Neural progenitor cell (in vitro differentiated cells): ENCODE results near the gene BRD2. TPM values are rescaled to one million over a fixed set of nuclear protein-coding genes. Genes with fewer than 3 reads are reported as not detected.

Experiments used
- DNase-seq: peaks from one replicate; pipeline ENCODE4 v3.0.0-alpha.2; 2016; ENCODE audit warnings: low spot score
- H2AFZ ChIP-seq: fragments of 200-600 bp; sonication (generic); replicated peaks from 2 replicates; pipeline ENCODE4 v1.6.1; 2016; ENCODE audit warnings: antibody characterized with exemption
- H3F3A ChIP-seq: fragments of 200-600 bp; sonication (generic); 2 replicates; pipeline ENCODE4 v1.6.1; 2016; ENCODE audit warnings: antibody characterized with exemption, low read depth
- H3K27ac ChIP-seq: fragments of 200-600 bp; sonication (generic); 2 replicates; pipeline ENCODE4 v1.5.1; 2016; ENCODE audit warnings: mild to moderate bottlenecking
- H3K27me3 ChIP-seq: fragments of 200-600 bp; sonication (generic); 2 replicates; pipeline ENCODE4 v1.6.1; 2016; ENCODE audit warnings: mild to moderate bottlenecking, moderate library complexity
- H3K36me3 ChIP-seq: fragments of 200-600 bp; sonication (generic); 2 replicates; pipeline ENCODE4 v1.5.1; 2016
- H3K4me1 ChIP-seq: fragments of 200-600 bp; sonication (generic); 2 replicates; pipeline ENCODE4 v1.6.1; 2016; ENCODE audit warnings: mixed run types
- H3K4me2 ChIP-seq: fragments of 200-600 bp; sonication (generic); 2 replicates; pipeline ENCODE4 v1.6.1; 2016
- H3K4me3 ChIP-seq: fragments of 200-600 bp; sonication (generic); 2 replicates; pipeline ENCODE4 v1.5.1; 2016
- H3K79me2 ChIP-seq: fragments of 200-600 bp; sonication (generic); 2 replicates; pipeline ENCODE4 v1.6.1; 2016; ENCODE audit warnings: low read depth
- H3K9ac ChIP-seq: fragments of 200-600 bp; sonication (generic); 2 replicates; pipeline ENCODE4 v1.6.1; 2016
- H3K9me3 ChIP-seq: fragments of 200-600 bp; sonication (generic); 2 replicates; pipeline ENCODE4 v1.5.1; 2016; ENCODE audit warnings: low read depth
- H4K20me1 ChIP-seq: fragments of 200-600 bp; sonication (generic); 2 replicates; pipeline ENCODE4 v1.6.1; 2016; ENCODE audit warnings: low read depth
- H3K27ac Mint-ChIP-seq: 3 replicates; pipeline ENCODE4 v1.8.0; 2021; ENCODE audit warnings: mixed read lengths
- H3K27me3 Mint-ChIP-seq: 2 replicates; pipeline ENCODE4 v1.8.0; 2022; ENCODE audit warnings: low read depth, mild to moderate bottlenecking, inconsistent platforms, moderate library complexity, mixed read lengths; ENCODE audit not compliant: insufficient read depth
- H3K36me3 Mint-ChIP-seq: 3 replicates; pipeline ENCODE4 v1.8.0; 2021; ENCODE audit warnings: mixed read lengths
- H3K4me1 Mint-ChIP-seq: 3 replicates; pipeline ENCODE4 v1.8.0; 2021; ENCODE audit warnings: mixed read lengths
- H3K4me3 Mint-ChIP-seq: 3 replicates; pipeline ENCODE4 v1.8.0; 2021; ENCODE audit warnings: mild to moderate bottlenecking, moderate library complexity, mixed read lengths
- H3K9me3 Mint-ChIP-seq: 3 replicates; pipeline ENCODE4 v1.8.0; 2020; ENCODE audit warnings: mixed read lengths
- EZH2 ChIP-seq: fragments of 200-600 bp; sonication (generic); IDR thresholded peaks from 2 replicates; pipeline ENCODE4 v1.6.1; 2017; ENCODE audit warnings: antibody characterized with exemption, mild to moderate bottlenecking, moderate library complexity
- EZH2phosphoT487 ChIP-seq: fragments of 200-600 bp; sonication (generic); IDR thresholded peaks from 2 replicates; pipeline ENCODE4 v1.6.1; 2017; ENCODE audit warnings: antibody characterized with exemption
- total RNA-seq: library from RNA; depleted of rRNA; stranded (reverse); fragments of >200 nt; gene quantifications from 2 replicates; pipeline ENCODE4 v1.2.3, GENCODE V29; 2015; ENCODE audit warnings: low replicate concordance
- TF ChIP-seq, protein P1 (sequence below): fragments of 200-600 bp; sonication (generic); IDR thresholded peaks from 2 replicates; pipeline ENCODE4 v1.5.1; 2017; ENCODE audit warnings: antibody characterized with exemption, mild to moderate bottlenecking

The BRD2 gene
- total RNA-seq, 1 donor from 2014 or later = 202 TPM

DNA sequence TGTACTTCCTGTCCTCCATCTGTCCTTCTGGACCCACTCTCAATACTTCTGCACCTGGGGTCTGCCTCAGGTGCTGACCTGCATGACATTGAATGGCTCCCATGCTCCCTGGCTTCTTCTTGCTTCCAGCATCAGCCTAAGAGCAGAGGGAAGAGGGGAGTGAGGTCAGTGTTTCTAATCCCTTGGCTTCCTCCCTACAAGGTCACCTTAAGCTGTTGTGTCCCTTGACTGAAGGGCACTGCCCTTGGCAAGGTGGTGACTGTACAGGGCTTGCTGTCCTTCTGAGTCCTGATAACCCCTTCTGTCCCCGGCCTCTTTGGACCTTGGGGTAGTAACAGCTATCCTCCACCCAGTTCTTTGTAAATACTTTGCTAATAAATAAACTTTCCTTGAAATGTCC lies 37.2 kb upstream of the BRD2 start:
- Histone ChIP-seq H3K79me2 (no peaks in the 10 kb centered on the region), H3K4me2 (no peak overlapping the region), H3K27ac (no peak overlapping the region), H3K9ac (no peak overlapping the region), H4K20me1 (no peaks in the 10 kb centered on the region), H3K36me3 (no peaks in the 10 kb centered on the region), H3K9me3 (no peaks in the 10 kb centered on the region), H3K4me3 (no peak overlapping the region), H3K27me3 (peaks cover 26% of the 10 kb centered on the region), H3K4me1 (no peaks in the 10 kb centered on the region), H3F3A (no peaks in the 10 kb centered on the region), H2AFZ (no peak overlapping the region)
- no peaks in the 10 kb centered on the region for H3K36me3 Mint-ChIP-seq
- TF ChIP-seq EZH2phosphoT487 = no peak
- TF ChIP-seq EZH2 = no peak
- TF ChIP-seq, protein P1, sequence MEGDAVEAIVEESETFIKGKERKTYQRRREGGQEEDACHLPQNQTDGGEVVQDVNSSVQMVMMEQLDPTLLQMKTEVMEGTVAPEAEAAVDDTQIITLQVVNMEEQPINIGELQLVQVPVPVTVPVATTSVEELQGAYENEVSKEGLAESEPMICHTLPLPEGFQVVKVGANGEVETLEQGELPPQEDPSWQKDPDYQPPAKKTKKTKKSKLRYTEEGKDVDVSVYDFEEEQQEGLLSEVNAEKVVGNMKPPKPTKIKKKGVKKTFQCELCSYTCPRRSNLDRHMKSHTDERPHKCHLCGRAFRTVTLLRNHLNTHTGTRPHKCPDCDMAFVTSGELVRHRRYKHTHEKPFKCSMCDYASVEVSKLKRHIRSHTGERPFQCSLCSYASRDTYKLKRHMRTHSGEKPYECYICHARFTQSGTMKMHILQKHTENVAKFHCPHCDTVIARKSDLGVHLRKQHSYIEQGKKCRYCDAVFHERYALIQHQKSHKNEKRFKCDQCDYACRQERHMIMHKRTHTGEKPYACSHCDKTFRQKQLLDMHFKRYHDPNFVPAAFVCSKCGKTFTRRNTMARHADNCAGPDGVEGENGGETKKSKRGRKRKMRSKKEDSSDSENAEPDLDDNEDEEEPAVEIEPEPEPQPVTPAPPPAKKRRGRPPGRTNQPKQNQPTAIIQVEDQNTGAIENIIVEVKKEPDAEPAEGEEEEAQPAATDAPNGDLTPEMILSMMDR = no peak
- peaks cover 5% of the 10 kb centered on the region for H3K27me3 Mint-ChIP-seq
- H3K4me1 Mint-ChIP-seq = no peaks in the 10 kb centered on the region
- DNase-seq = no peak
- H3K9me3 Mint-ChIP-seq = no peaks in the 10 kb centered on the region
- no peak overlapping the region for H3K4me3 Mint-ChIP-seq
- H3K27ac Mint-ChIP-seq = no peak overlapping the region

DNA sequence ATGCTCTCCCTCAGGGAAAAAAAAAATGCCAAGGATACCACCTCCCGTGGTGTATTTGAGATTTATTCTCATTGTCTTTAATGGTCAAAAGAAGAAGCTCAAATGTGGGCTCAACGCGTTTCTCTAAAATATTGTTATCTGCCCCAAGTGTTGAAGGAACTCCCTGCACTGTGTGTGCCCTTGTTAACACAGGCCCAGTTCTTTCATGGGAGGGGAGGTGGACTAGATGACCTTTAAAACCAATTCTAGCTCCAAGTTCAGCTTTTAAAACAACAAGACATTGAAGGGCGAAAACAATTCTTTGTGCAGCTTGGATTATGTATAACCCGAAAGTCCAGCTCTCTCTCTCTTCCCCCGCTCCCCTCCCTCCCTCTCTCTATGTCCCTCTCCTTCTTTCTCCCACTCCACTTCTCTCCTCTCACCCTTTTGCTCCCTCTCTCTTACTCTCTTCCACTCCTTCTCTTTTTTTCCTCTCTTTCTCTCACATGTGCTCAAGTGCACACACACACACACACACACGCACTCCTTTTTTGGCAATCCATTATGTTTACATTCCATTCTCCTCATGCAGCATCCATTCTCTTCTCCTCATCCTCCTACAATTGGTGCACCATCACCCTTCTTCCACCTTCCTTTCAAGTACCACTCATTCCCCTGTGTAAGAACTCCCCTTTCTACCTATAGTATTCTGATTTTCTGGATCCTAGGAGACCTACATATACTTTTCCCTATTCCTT lies 36.1 kb upstream of the BRD2 start:
- Mint-ChIP-seq H3K4me3 (no peak overlapping the region), H3K4me1 (no peaks in the 10 kb centered on the region), H3K27me3 (peaks cover 5% of the 10 kb centered on the region), H3K9me3 (no peaks in the 10 kb centered on the region), H3K27ac (no peak overlapping the region), H3K36me3 (no peaks in the 10 kb centered on the region)
- H2AFZ ChIP-seq = no peak overlapping the region
- H3K27me3 ChIP-seq = peaks cover 26% of the 10 kb centered on the region
- no peaks in the 10 kb centered on the region for H3K36me3 ChIP-seq
- H4K20me1 ChIP-seq = no peaks in the 10 kb centered on the region
- no peak overlapping the region for H3K27ac ChIP-seq
- no peaks in the 10 kb centered on the region for H3K9me3 ChIP-seq
- no peaks in the 10 kb centered on the region for H3K4me1 ChIP-seq
- TF ChIP-seq, protein P1 = no peak
- TF ChIP-seq EZH2phosphoT487 (no peak), EZH2 (no peak)
- no peak for DNase-seq
- no peak overlapping the region for H3K4me2 ChIP-seq
- no peaks in the 10 kb centered on the region for H3F3A ChIP-seq
- H3K9ac ChIP-seq = no peak overlapping the region
- no peaks in the 10 kb centered on the region for H3K79me2 ChIP-seq
- H3K4me3 ChIP-seq = no peak overlapping the region

DNA sequence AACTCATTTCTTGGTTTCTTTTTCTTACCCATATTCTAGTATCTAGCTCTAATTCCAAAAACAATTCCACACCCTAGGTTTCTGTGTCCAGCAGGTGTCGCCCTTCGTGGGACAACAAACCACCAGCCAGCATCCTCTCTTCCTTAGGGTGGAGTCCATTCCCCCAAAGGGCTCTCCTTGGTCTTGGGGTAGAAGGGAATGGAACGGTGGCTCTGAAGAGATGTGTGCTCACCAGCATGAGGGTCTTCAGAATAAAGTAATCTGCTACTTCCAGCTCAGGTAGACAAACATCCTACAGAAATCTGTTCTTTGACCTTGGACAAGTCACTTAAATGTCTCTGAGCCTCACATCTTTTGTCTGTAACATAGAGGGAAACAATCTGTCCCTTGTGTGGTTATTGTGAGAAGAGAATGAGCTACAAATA lies 34.7 kb upstream of the BRD2 start:
- H3K9me3 ChIP-seq = no peaks in the 10 kb centered on the region
- no peak overlapping the region for H3K27ac ChIP-seq
- H3K27ac Mint-ChIP-seq = no peak overlapping the region
- H3K36me3 ChIP-seq = no peaks in the 10 kb centered on the region
- no peaks in the 10 kb centered on the region for H3K9me3 Mint-ChIP-seq
- H3K4me1 ChIP-seq = no peaks in the 10 kb centered on the region
- no peaks in the 10 kb centered on the region for H3K79me2 ChIP-seq
- H3K27me3 ChIP-seq = peaks cover 26% of the 10 kb centered on the region
- no peak for TF ChIP-seq EZH2phosphoT487
- TF ChIP-seq, protein P1 = peak; percentile 90
- no peak overlapping the region for H3K4me3 ChIP-seq
- DNase-seq = peak; percentile 80
- no peak overlapping the region for H2AFZ ChIP-seq
- peaks cover 7% of the 10 kb centered on the region for H3K27me3 Mint-ChIP-seq
- no peaks in the 10 kb centered on the region for H3K36me3 Mint-ChIP-seq
- H3F3A ChIP-seq = no peaks in the 10 kb centered on the region
- H3K4me1 Mint-ChIP-seq = no peaks in the 10 kb centered on the region
- H3K4me2 ChIP-seq = no peak overlapping the region
- H3K4me3 Mint-ChIP-seq = no peak overlapping the region
- no peaks in the 10 kb centered on the region for H4K20me1 ChIP-seq
- no peak overlapping the region for H3K9ac ChIP-seq
